NCI-H446 (cell line): Measurements from ENCODE around the gene DOLK.
A peak's percentile ranks its signal among the peaks of the same experiment; 100 is the strongest.

Experiments
- DNase-seq, 2 experiments: peaks; one replicate each; lab custom pipeline; 2025; lab: John Stamatoyannopoulos, UW

DOLK gene

DNA sequence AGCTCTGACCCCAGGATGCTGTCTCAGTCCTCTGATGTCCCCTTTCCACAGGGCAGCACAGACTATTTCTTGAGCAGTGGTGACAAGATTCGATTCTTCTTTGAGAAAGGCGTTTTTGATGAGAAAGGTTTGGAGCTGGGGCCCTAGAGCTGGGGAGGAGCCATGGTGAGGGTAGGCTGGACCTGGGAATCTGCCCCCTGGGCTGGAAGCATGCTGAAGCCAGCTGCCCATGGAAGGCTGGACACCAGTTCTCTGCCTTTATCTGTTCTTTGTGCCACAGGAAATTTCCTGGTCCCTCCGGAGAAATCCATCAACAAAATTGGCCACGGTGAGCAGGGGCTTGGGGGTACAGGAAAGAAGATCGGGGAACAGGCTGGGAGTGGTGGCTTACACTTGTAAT is 13.7 kb downstream of the DOLK start:
- no peak for DNase-seq

DNA sequence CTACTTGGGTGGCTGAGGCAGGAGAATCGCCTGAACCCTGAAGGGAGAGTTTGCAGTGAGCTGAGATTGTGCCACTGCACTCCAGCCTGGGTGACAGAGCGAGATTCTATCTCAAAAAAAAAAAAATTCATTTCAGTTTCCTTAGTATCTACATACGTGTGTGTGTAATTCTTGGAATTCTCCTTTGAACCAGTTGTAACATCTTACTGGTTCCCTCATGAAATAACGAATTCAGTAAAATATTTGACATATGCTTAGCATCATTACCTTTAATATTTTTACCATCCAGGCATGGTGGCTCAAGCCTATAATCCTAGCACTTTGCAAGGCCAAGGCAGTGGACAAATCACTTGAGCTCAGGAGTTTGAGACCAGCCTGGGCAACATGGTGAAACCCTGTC is 17.8 kb downstream of the DOLK start:
- DNase-seq: no peak

DNA sequence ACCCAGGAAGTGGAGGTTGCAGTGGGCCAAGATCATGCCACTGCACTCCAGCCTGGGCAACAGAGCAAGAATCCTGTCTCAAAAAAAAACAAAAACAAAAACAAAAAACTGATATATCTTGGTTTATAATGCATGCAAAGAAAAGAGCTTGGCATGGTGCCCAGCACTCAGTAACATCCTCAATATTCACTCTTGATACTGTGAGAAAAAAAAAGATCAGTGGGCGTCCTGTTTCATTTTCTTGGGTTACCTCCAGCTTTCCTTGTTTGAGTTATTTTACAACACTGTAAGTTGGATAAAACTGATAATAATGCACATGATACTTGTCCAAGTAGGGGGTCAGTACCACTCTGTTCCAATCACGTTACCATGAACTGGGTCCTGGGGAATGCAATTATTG is 18.8 kb downstream of the DOLK start:
- no peak for DNase-seq

DNA sequence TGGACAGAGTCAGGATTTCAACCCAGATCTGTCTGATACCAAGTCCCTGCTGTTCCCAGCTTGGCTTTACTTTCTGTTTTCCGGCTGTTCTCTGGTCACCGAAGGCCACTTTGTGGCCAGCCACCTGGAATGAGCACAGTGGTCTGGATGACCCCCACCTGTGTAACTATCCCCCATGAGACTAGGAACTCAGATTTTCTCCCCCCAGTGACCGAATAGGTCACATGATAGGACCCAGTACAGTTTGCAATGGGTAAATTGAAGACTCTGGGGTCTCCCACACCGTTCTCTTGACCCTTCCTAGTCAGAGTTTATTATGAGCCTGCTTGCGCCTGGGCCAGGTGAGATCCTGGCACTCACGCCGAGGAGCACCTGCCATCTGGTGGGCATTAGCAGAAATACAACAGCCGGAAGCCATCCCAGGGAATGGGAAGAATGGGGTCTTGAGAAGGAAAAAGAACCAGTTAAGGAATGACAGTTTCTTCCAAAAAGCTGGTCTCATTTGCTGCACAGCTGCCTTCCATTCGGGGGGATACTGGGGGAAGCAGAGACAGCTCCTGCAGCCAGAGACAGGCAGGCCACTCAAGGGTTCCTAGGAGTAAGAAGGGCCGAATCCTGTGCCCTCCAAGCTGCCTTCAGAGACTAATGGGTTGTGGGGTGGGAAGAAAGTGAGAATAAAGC is 19.5 kb downstream of the DOLK start:
- peak in 1 of 2 experiments; percentile 45 for DNase-seq

DNA sequence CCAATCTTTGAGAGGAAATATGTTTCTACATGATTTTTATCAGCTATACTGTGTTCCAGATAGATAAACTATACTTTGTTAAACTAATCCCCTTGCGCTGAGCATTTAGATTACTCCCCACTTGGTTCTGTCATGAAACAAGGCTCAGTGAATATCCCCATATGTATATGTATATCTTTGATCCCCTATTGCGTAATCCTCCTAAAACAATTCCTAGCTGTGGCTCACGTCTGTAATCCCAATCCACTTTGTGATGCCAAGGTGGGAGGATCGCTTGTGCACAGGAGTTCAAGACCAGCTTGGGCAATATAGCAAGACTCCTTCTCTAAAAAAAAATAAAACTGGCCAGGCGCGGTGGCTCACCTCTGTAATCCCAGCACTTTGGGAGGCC is 23.9 kb downstream of the DOLK start:
- no peak for DNase-seq

DNA sequence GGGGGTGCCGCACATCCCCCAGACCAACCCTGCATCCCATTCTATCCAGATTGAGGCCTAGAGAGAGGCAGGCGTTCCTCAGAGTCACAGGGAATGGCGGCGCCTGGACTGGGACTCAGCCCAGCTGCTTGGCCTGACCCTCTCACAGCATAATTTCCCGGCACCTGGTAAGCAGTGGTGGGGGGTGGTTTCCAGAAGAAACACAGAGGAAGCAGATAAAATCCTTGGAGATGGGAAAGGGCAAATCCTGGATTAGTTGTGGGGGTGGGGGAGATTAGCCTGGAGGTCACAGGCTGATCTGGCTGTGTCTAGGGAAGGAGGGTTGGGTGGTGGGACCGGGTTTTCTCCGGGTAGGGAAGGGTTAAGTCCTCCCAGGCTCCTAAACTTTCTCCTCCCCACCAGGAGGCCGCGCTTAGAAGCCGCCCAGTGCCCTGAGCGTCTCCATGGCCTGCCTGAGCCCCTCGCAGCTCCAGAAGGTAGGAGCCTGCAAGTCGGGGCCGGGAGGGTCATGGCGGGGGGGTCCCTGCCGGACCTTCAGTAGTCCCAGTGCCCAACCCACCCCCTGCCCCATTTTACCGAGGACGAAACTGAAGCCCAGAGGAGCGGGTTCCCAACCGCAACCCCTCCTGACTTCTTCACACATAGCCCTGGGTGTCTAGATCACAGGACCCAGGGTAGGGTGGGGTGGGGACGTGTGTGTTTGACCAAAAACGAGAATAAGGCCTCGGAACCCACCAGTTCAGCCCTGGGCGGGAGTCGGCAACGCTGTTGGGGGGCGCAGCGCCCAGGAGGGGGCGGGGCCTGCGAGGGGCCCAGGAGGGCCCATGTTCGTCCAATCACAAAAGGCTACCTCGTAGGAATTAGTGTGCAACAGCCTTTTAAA is 25.3 kb downstream of the DOLK start:
- no peak for DNase-seq

DNA sequence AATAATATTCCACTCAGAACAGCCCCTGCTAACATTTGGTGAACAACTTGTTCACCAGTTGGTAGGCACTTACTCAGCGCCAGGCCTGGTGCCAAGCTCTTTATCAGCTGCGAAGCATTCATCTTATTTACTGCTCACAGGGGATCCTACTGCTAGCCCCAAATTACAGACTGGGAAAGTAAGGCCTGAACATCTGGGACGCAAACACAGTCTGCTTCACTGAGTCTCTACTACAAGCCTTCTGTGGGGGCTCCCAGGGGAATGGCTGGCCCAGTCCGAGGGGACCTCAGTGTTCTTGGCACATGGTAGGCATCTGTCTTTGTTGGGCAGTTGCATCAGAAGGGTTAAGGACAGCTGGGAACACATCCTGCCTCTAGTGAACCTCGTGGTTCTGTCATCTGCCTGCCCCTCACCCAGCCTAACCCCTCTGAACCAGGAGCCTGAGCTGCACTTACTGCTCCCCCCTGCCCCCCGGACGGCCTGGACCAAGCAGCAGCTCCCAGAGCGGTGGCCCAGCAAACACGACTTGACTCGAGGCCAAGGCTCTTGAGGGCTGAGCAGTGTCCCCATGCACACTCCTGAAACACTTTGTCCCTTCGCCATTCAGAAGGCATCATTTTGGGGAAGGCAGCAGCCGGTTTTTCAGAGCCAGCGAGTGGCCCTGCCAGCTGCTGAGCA is 26.9 kb downstream of the DOLK start, which contains the start of gene PHYHD1:
PHYHD1 (plus strand) TSS at position 602 of the 678 bp plus-strand sequence. CDS start 1,342 bp downstream, outside the sequence.
- DNase-seq: peak; percentile 3 to 72

DNA sequence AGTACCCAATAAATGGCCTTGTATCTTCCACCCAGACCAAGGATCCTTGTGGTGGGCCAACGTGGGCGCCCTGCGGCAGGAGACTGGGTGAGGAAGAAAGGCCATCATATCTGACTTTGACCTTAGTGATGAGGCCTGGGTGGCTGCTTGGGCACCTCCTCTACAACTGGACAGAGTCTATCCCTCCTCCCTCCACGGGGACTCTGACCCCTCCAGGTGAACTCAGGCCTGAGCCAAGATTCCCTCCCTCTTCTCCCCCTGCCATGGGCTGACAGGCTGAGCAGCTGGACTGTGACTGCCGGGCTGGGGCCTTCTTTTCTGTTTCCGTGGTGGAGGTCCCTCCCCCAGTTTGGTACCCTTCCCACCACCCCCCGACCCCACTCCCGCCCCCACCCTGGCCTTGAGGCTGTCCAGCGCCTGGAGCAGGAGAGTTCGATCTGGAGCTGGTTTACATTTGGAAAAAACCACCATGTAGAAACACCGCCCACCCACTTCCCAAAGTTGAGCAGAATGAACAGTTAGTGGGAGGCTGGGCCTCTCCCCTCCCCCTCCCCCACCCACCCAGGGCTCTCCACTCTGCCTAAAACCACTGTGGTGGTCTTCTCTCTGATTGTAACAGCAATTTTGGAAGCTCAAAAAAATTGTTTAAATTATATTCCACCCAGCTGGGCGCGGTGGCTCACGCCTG is 27.9 kb downstream of the DOLK start:
- no peak for DNase-seq

DNA sequence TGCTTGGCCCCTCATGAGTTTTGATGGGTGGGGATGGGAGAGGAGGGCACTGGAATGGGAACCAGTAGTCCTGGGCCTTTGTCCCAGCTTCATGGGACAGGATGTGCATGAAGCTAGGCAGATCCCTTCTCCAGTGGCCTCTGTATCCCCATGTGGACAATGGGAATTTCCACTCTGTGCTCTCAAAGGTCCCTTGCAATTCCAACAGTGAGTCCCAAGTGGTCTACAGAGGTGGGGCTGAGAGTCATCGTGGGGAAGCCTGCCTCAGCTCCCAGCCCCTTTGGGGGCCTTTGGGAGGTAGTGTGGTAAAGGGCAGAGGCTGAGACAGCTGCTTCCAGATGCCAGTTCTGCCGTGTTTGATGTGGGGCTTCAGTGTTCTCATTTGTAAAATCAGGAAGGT is 28.5 kb downstream of the DOLK start:
- DNase-seq: no peak

DNA sequence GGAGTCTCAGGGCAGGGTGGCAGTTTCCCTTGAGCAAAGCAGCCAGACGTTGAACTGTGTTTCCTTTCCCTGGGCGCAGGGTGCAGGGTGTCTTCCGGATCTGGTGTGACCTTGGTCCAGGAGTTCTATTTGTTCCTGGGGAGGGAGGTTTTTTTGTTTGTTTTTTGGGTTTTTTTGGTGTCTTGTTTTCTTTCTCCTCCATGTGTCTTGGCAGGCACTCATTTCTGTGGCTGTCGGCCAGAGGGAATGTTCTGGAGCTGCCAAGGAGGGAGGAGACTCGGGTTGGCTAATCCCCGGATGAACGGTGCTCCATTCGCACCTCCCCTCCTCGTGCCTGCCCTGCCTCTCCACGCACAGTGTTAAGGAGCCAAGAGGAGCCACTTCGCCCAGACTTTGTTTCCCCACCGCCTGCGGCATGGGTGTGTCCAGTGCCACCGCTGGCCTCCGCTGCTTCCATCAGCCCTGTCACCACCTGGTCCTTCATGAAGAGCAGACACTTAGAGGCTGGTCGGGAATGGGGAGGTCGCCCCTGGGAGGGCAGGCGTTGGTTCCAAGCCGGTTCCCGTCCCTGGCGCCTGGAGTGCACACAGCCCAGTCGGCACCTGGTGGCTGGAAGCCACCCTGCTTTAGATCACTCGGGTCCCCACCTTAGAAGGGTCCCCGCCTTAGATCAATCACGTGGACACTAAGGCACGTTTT is 30.1 kb downstream of the DOLK start:
- DNase-seq: peak; percentile 37 to 74

DNA sequence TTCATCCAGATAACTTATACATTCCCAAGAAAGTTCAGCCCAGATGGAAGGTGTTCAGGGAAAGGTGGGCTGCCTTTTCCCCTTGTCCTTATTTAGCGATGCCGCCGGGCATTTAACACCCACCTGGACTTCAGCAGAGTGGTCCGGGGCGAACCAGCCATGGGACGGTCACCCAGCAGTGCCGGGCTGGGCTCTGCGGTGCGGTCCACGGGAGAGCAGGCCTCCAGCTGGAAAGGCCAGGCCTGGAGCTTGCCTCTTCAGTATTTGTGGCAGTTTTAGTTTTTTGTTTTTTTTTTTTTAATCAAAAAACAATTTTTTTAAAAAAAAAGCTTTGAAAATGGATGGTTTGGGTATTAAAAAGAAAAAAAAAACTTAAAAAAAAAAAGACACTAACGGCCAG is 30.7 kb downstream of the DOLK start:
- DNase-seq: no peak

DNA sequence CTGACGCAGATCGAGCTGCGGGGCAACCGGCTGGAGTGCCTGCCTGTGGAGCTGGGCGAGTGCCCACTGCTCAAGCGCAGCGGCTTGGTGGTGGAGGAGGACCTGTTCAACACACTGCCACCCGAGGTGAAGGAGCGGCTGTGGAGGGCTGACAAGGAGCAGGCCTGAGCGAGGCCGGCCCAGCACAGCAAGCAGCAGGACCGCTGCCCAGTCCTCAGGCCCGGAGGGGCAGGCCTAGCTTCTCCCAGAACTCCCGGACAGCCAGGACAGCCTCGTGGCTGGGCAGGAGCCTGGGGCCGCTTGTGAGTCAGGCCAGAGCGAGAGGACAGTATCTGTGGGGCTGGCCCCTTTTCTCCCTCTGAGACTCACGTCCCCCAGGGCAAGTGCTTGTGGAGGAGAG is 31.2 kb downstream of the DOLK start:
- DNase-seq: no peak

DNA sequence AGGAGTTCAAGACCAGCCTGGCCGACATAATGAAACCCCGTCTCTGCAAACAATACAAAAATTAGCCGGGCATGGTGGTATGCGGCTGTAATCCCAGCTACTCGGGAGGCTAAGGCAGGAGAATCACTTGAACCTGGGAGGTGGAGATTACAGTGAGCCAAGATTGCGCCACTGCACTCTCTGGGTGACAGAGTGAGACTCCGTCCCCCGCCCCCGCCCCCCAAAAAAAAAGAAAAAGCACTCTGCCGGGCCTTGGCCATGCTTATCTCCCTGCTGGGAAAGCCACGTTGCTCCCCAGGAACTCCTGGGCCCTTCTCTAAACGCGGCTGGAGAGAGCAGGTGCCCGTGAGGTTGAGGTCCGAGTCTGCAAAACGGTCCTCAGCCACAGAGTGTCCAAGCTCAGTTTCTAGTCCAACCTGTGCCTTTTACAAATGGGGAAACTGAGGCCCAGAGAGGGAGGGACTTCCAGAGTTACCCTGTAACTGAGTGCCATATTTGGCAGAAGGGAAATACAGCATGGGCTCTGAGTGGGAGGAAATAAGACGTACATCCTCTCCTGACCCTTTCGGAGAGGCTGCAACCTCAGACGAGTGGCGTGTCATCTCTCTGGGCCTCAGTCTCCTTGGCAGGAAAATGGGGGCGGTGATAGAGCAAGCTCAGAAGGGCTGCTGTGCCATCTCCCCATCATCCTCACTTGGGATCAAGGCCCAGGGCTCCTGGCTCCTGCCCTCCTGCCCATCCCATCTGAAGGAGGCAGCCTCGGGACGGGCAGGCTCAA is 33.2 kb downstream of the DOLK start:
- no peak for DNase-seq

DNA sequence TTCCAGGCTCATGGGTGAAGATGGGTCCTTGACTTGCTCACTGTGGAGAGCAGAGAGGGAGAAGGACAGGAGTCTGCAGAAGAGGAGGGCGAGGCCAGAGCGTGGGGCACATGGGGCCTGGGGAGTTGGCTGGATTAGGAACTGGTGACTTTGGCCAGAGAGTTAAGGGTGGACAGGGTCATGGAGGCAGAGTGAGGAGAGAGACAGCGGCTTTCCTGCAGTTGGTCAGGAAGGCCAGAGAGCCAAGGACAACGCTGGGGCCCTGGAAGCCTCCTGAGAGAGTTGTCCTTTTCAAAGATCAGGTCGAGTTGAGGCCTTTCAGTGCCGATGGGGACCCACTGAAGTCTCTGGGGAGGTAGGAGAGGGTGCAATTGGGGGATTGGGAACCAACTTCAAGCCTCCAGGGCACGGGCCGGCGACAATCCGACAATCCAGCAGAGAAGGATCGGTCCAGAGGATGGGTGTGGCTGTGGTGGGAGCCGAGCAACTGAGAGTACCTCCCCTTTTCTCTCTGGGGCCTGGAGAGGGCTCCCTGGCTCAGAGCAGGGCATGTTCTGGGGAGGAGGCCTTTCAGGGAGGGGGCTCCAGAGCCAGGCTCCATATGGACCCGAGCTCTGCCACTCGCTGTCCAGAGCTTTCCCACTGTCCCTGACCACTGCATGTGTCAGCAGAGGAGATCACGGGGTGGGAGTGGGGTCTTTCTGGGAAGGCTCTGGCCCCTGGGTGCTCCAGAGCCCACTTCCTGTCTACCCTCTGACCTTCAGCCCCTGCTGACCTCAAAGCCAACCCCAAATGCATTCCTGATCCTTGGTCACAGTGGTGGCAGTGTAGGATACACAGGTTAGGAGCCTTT is 34.1 kb downstream of the DOLK start:
- DNase-seq: no peak

DNA sequence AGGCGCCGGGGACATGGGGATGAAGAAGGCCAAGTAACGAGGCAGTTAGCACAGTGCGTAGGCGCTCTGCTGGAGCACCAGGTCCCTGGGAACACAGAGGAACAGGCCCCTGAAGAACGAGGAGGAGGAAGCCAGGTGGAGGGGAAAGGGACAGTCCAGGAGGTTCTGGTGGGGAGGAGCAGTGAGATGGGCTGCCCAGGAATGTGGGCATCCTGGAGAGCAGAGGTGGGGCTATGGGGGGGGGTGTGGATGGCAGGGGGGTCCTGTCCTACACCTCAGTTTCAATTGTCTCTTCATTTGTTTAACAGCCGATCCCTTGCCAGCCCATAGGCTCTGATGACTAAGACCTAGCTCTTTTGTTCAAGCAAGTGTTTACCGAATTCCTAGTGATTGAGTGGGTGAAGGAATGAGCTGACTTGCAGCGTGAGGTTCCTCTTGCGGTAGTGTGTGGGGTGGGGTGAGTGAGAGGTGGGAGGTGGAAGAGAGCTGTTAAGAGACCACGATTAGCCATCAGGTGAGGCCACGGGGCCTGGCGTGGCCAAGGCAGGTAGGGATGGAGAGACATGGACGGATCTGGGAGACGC is 35.0 kb downstream of the DOLK start:
- no peak for DNase-seq

DNA sequence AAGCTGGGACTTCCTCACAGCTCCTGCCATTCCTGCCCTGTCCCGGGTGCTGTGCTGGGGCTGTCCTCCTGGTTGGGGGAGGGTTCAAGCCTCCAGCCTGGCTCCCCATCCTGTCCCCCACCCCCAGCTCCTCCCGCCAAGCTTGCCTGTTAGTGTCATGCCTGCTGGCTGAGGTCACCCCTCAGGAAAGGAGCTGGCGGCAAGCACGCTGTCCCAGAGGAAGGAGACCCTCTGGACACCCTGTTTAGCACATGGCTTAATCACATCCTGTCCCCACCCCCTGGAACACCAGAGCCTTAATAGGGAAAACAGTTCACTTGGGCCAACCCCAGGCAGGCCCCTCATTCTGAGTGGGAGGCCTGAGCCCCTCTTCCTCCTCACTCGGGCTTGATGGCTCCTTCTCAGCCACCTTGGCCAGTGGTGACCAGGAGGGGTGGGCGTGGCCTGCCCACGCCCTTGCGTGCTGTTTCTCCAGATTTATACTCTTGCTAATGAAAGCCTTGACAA is 35.8 kb downstream of the DOLK start:
- no peak for DNase-seq

DNA sequence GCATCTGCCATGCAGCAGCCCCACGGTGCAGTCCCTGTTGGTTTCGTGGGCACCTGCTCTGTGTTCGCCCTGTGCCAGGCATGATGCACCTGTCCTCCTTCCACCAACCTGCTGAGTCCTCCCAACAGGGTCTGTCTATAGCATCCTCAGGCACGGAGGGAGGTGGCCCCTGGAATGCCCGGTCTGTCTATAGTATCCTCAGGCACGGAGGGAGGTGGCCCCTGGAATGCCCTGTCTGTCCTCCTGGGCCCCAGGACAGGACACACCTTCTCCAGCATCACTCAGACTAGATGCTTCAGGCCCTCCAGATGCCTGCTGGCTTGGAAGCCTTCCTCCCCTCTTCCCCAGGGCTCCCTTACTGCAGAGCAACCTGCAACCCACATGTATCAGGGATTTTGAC is 36.5 kb downstream of the DOLK start:
- DNase-seq: no peak

DNA sequence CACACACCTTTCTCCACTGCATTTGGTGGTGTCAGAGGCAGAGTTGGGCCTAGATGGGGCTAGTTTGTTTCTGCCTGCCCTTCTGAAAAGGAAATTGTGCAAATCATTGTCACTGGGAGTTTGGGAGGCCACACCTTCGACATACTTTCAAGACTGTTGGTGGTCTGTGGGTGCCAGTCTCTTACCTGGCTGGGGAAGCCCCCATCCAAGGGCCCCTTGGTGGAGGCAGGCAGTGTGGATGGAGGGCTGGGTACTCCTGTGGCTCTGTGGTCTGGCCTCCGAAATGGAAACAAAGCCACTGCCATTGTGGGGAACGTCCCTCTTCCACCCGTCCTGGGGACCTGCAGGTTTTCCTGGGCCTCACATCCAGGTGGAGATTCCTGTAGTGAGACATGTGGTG is 37.5 kb downstream of the DOLK start:
- no peak for DNase-seq

DNA sequence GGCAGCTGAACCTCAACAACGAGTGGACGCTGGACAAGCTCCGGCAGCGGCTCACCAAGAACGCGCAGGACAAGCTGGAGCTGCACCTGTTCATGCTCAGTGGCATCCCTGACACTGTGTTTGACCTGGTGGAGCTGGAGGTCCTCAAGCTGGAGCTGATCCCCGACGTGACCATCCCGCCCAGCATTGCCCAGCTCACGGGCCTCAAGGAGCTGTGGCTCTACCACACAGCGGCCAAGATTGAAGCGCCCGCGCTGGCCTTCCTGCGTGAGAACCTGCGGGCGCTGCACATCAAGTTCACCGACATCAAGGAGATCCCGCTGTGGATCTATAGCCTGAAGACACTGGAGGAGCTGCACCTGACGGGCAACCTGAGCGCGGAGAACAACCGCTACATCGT is 39.0 kb downstream of the DOLK start:
- DNase-seq: no peak
